HG03097 (cell line): ENCODE data around the gene RNF13.
"Not testable (repeated sequence)": the region's sequence is repeated elsewhere in the genome, so short reads cannot be mapped to it uniquely, and the experiment has no call there.

Source experiments
- ATAC-seq: cut with Tn5 transposase; IDR thresholded peaks from one replicate; pipeline ENCODE4 v1.9.1; 2021; ENCODE audit not compliant: unreplicated experiment, low FRiP score

The RNF13 gene

DNA sequence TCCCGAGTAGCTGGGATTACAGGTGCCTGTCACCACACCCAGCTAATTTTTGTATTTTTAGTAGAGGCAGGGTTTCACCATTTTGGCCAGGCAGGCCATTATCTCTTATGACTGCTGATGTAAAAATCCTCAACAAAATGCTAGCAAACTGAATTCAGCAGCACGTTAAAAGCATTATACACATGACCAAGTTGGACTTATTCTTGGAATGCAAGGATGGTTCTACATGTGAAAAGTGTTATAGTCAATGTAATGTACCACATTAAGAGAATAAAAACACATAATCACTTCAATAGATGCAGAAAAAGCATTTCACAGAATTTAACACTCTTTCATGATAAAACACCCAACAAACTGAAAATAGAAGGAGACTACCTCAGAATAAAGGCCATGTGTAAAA is 20.2 kb downstream of the RNF13 start:
- ATAC-seq = no peak

DNA sequence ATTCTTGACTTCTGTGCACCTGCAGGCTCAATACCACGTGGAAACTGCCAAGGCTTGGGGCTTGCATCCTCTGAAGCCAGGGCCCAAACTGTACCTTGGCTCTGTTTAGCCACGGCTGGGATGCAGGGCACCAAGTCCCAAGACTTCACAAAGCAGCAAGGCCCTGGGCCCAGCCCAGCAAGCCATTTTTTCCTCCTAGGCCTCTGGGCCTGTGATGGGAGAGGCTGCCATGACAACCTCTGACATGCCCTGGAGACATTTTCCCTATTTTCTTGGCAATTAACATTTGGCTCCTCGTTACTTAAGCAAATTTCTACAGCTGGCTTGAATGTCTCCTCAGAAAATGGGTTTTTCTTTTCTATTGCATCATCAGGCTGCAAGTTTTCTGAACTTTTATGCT is 25.5 kb downstream of the RNF13 start:
- ATAC-seq = not testable (repeated sequence)

DNA sequence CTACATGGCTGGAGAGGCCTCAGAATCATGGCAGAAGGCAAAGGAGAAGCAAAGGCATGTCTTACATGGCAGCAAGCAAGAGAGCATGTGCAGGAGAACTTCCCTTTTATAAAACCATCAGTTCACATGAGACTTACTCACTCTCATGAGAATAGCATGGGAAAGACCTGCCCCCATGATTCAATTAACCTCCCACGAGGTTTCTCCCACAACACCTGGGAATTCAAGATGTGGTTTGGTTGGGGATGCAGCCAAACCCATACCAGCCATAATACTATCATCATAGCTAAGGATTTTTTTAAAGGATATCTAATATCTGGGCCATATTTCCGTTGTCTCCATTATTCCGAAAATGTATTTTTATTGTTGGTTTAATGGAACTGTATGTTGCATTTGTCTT is 26.5 kb downstream of the RNF13 start:
- not testable (repeated sequence) for ATAC-seq

DNA sequence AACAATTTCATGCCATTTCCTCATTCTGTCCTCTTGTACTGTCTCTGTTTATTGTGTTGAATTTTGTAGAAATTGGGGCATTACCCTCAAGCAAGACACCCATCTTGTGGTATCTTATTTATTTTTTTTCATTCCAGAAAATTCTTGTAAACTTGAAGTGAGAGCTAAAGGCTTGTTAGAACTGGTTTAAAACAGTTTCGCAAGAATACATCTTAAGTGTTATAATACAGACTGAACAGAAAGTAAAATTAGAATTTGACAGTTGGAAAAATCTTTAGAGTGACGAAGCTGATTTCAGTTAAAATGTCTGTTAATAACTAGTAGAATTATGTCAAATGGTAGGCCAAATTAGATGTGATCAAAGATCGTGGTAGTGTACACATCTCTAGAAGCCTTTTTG is 26.9 kb downstream of the RNF13 start:
- no peak for ATAC-seq

DNA sequence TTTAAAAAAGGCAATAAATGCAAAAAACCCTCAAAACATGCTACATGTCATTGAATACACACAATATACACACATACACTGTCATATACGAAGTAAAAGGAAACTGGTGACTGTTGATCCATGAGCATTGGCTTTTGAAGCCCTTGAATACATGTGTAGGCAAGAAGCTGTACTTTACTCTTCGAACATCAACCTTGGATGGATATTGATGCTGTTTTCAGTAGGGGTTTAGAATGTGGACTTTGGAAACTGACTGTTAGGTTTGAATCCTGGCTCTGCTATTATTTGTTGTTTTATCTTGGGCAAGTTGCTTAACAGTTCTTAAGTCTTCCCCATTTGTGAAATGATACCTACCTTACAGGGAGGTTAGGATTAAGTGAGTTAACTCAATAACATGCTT is 30.5 kb downstream of the RNF13 start:
- ATAC-seq = no peak

DNA sequence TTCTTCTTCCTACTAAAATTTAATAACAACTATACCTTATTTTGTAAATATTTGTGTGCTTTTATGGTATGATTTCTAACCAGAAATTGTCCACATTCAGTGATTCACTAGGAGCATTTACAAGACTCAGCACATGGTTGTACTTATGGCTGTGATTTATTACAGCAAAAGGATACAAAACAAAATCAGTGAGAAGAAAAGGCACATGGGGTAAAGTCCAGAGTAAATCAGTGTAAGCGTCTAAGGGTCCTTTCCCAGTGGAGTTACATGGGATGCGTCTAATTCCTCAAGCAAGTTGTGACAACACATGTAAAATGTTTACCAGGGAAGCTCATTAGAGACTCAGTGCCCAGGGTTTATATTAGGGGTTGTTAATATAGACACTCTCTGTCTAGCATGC is 31.1 kb downstream of the RNF13 start:
- ATAC-seq = no peak

DNA sequence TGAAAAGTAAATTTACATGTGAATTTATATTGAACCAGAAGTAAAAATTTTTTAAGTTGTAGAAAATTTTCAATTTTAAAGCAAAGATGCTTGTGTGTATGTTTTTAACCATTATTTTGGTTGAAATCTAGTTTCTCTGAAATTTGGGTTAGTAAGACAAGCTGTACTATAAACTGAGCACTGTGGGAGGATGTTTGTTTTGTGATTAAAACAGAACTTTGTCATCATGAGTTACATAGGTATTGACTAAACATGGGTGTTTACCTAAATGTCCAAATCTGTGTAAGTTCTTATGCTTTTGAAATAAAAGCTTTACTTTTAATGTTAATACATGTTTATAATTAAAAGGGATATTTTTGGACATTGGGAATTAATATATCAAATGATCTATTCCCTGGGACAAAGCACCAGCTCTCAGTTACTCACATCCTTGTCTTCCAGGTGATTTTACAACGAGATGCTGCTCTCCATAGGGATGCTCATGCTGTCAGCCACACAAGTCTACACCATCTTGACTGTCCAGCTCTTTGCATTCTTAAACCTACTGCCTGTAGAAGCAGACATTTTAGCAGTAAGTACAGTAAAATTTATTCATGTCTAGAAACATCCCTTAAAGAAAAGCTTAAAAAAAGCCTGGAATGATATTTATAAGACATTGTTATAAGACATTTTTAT is 32.7 kb downstream of the RNF13 start:
- ATAC-seq = no peak

DNA sequence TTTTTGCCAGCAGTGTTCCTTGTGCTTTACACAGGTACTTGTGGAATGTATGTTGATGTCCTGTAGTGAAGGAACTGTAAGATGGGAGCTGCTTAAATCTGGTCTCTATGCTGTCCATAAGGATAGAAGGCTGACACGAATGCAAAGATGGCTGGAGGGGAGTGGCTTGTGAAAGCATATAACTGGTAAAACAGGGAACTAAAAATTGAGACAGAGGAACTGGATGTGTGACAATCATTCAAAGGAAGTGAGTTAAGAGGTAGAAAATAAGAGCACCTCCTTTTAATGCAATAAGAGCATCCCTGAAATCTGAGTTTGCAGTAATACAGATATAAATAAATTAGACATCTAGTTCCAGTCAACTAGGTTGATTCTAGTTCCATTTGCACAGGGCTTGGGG is 35.2 kb downstream of the RNF13 start:
- ATAC-seq = no peak

DNA sequence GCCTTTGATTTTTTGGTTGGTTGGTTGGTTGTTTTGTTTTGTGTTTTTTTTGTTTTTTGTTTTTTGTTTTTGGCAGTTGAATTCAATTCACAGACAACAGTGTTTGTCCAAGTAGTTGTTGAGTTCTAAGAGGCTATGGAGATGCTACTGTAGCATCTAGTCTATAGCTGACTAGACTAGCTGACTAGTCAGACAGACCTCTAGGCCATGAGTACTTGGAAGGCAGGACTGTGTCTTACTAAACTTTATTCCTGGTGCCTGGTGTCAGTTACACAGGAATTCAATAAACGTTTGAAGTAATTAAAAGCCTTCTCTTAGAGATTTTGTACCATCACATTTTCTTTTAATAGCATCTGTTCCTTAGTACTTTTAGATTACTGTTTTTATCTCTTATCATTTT is 35.7 kb downstream of the RNF13 start:
- ATAC-seq = no peak

DNA sequence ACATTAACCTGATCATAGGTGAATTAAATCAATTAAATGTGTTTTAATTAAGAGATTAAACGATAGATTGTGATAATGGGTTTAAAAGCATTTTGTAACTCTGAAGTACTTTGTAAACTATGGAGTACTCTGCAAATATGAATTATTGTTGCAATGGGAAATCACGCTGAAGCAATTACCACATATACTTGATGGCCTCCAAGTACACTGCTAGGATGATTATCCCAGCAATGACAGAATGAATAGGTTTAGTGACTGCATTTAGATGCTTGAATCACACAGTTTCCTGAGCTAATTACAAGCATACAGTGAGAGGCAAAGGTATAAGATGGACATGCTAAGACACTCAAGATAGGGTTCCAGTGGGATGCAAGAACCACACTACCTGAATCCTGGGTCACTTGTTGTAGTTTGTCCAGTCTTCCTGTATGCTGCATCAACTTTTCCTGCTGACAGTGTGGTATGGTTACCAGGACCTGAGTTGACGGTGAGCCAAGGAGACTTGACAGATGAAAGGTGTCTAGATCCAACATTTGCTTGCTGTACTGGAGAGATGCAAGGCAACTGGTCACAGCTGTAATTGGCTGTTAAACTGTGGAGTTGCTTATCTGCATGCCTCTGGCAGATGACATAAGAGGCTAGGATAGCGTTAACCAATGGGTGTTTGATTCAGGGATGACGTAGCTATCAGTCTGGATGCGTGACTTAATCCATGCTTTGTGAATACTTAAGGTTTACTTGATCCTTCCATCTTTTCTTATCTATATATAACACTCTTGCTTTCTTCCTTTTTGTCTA is 38.0 kb downstream of the RNF13 start:
- no peak for ATAC-seq

DNA sequence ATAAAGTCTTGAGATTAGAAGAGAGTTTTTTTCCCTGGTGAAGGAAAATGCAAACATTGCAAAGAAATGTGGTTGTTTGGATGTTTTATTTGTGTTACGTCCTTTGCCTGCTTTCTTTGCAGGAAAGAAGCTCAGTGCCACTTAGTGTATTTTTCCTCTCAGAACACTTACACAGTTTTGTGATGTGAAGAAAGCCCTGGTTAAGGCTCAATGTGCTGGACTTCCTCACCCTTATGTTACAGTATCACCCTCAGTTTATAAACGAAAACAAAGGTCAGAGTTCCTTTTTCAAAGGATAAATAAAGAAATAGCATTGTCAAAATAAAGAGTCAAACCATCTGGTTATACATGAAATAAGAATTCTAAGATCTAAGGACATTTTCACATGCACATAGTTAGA is 45.9 kb downstream of the RNF13 start:
- ATAC-seq = no peak

DNA sequence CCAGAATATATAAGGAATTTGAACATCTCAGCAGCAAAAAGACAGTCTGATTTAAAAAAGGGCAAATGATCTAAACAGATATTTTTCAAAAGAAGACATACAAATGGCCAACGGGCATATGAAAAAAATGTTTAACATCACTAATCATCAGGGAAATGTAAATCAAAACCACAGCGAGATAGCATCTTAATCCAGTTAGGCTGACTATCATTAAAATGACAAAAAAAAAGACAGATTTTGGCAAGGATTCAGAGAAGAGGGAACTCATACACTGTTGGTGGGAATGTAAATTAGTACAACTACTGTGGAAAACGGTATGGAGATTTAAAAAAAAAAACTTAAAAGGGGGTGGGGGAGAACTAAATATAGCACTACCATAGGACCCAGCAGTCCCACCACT is 47.9 kb downstream of the RNF13 start:
- no peak for ATAC-seq

DNA sequence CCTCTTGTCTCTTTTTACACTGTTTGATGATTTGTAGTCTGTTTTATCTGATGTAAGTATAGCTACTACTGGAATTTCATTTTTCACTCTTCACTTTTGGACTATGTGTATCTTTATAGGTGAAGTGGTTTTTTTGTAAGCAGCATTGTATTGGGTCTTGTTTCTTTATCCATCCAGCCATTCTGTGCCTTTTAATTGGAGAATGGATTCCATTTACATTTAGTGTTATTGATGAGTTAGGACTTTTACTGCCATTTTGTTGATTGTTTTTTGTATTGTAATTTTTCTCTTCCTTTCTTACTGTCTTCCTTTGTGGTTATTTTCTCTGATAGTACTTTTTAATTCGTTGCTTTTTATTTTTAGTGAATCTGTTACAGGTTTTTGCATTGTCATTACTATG is 54.5 kb downstream of the RNF13 start:
- no peak for ATAC-seq

DNA sequence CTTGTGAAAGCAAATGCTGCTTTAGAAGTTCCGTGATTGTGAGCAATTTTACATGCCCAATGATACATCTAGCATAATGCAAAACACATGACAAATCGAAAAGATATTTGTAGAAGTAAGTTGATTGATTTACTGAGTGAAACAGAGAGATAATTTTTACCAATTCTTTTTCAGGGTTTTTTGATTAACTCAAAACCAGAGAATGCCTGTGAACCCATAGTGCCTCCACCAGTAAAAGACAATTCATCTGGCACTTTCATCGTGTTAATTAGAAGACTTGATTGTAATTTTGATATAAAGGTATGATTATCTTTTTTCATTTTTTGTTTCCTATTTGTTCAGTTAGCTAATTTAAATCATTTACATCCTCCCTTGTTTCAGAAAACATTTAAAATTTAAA is 58.8 kb downstream of the RNF13 start:
- no peak for ATAC-seq

DNA sequence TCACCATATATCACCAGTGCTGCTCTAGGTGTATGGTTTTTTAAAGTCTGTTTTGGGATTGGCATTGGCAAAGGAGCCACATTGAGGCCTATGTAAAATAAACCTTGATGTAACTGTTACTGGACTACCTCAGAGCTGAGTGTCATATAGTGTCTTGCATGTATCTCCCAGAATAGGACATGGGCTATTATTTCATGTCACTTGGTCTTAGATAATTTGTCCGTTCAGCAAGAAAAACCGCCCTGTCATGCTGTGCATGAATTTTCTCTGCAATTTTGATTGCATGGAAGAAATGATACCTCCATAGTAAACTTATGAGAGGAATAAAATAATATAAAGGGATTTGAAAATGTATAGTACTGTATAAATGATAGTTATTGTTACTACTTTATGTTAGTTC is 59.6 kb downstream of the RNF13 start:
- no peak for ATAC-seq

DNA sequence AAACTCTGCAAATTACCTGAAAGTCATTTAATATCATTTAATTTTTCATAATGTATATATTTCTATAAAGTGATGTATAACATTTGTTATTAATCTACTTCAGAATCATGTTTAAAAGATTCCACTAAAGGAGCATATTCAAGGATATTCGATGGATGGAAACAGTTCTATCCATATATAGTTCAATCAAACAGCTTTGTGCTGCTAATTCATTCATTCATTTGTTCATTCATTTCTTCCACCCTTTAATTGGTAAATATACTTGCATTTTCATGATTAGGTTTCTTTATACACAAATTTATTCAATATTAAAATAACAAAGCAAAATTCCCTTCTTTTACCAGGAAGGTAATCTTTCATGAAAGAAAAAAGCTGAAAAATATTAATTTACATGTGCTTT is 64.7 kb downstream of the RNF13 start:
- no peak for ATAC-seq

DNA sequence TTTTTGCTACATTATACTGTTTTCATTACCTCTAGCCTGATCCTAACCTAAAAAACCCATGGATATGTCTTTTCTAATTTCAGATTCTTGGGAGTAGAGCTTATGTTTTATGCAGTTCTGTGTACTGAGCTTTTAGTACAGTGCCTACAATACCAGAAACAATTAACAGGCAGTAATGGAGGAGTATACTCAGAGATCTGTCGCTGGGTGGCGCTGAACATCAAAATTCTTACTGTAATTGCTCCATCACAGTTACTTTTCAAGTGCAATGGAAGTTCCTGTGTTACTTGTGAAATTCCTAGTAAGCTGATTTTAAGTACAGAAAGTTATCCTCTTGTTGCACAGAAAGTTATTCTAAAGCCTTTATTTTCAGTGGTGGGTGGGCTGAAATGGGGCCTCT is 66.9 kb downstream of the RNF13 start:
- ATAC-seq = no peak

DNA sequence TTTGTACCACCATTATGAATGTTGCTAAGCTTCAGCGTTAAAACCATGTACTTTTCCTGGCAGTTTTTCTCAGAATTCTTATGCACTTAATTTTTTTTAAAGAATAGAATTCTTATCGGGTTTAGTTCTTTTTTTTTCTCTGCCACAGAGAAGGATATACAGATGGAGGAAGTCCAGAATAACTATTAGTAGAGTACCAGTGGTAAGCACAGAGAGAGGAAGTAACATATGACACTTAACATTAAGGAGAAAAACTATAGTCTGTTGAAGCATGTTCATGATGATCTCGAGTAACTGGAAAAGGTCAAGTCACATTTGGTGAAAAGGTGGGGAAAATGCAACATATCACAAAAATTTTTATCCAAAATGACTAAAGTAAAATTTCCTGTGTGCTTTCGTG is 68.9 kb downstream of the RNF13 start:
- ATAC-seq = no peak

DNA sequence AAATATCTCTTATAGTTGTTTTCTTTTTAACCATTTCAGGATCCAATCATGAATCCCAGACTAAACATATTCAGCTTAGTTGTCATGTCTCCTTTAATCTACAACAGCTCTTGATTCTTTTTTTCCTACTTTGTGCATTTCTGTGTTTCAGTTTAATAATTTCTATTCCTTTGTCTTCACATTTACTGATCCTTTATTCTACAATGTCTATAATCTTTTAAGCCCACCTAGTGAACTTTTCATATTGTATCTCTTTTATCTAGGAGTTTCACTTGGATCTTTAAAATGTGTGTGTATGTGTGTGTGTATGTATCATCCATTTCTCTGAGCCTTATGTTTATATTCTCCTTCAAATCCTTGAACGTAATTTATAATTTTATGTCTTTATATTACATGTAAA is 70.1 kb downstream of the RNF13 start:
- ATAC-seq = no peak

DNA sequence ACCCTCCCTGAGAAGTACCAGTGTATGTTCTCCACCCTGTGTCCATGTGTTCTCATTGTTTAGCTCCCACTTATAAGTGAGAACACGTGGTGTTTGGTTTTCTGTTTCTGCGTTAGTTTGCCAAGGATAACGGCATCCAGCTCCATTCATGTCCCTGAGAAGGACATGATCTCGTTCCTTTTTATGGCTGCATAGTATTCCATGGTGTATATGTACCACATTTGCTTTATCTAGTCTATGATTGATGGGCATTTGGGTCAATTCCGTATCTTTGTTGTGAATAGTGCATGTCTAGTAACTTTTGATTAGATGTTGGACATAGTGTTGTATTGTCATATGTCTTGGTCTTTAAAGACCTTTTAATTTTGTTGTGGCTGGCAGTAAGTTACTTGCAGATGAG is 70.8 kb downstream of the RNF13 start:
- not testable (repeated sequence) for ATAC-seq

DNA sequence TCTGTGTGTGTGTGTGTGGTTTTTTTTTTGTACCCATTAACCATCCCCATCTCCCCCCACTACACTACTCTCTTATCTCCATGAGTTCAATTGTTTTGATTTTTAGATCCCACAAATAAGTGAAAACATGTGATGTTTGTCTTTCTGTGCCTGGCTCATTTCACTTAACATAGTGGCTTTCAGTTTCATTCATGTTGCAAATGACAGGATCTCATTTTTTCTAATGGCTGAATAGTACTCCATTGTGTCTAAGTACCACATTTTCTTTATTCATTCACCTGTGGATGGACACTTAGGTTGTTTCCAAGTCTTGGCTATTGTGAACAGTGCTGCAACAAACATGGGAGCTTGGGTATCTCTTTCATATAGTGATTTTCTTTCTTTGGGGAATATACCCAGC is 71.8 kb downstream of the RNF13 start:
- not testable (repeated sequence) for ATAC-seq

DNA sequence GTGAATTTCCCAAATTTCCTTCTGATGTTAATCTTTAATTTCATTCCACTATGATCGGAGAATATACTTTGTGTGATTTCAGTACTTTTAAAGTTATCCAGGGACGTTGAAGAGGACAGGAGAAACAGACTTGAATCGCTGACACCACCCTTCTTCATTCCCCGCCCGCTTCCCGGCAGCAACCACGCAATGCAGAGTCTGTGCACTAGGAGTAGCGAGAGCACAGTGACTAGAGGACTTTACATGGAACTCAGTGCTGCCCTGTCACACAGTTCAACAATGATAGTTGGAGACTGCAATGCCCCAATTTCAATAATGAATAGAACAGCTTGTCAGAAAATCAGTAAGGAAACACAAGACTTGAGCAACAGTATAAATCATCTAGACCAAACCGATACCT is 73.9 kb downstream of the RNF13 start:
- no peak for ATAC-seq
